Endothelial cell of umbilical vein (primary cell): Measurements from ENCODE around the gene HMBS. TPM values are rescaled to one million over a fixed set of nuclear protein-coding genes. Genes with fewer than 3 reads are reported as not detected.

Experiments
- BruUV-seq: library from RNA; stranded (reverse); fragments of 400-500 nt; replicated peaks from 2 replicates; lab custom pipeline; 2021; lab: Mats Ljungman, UMichigan
- CTCF ChIA-PET: fragments of 300-600, 350-600 bp; sonication (Branson Sonifier 250); formaldehyde crosslinking; loops from one replicate; lab custom pipeline; 2021; ENCODE audit warnings: antibody characterized with exemption, inconsistent platforms; lab: Charles Lee
- POLR2A ChIA-PET: fragments of 300-600, 350-600 bp; sonication (Branson Sonifier 250); formaldehyde crosslinking; loops from one replicate; lab custom pipeline; 2021; ENCODE audit warnings: antibody characterized with exemption, inconsistent platforms; lab: Charles Lee
- DNase-seq: peaks from one replicate; pipeline ENCODE4 v3.0.0-alpha.2; 2011; ENCODE audit warnings: low read depth, low spot score
- FAIRE-seq: peaks from 2 replicates; lab custom pipeline; 2011; peaks lifted over from hg19 to GRCh38; lab: Jason Lieb, UNC
- H2AFZ ChIP-seq: 2 replicates; pipeline ENCODE4 v1.6.0; 2012; ENCODE audit warnings: low read depth, low read length, control low read depth, inconsistent platforms
- H3K27ac ChIP-seq: 2 replicates; pipeline ENCODE4 v1.5.1; 2011; ENCODE audit warnings: low read depth, mild to moderate bottlenecking, control low read depth, low read length, moderate library complexity; ENCODE audit not compliant: insufficient read depth
- H3K27me3 ChIP-seq, 2 experiments: 2 replicates each; pipeline versions ENCODE4 v1.6.0 to v1.6.1; 2011; ENCODE audit warnings: low read length in 2 of 2, mixed read lengths in 1 of 2; ENCODE audit not compliant: control insufficient read depth in 2 of 2, insufficient read depth in 2 of 2
- H3K36me3 ChIP-seq, 2 experiments: 2 replicates in 1 of 2; 3 replicates in 1 of 2; pipeline ENCODE4 v1.5.1; 2011; ENCODE audit warnings: low read length in 2 of 2, mild to moderate bottlenecking in 1 of 2, moderate library complexity in 1 of 2; ENCODE audit not compliant: control insufficient read depth in 2 of 2, insufficient read depth in 2 of 2; ENCODE audit errors: extremely low read depth in 1 of 2
- H3K4me1 ChIP-seq: 3 replicates; pipeline ENCODE4 v1.5.1; 2011; ENCODE audit warnings: mild to moderate bottlenecking, low read length; ENCODE audit not compliant: control insufficient read depth, insufficient read depth; ENCODE audit errors: extremely low read depth
- H3K4me2 ChIP-seq: 2 replicates; pipeline ENCODE4 v1.6.1; 2011; ENCODE audit warnings: low read length, control low read depth, mixed read lengths; ENCODE audit not compliant: insufficient read depth
- H3K4me3 ChIP-seq, 3 experiments: fragments of 200-600 bp in 1 of 3; sonication (generic), shearing (Covaris generic) in 1 of 3; replicated peaks in 1 of 3; 2 replicates each; pipeline ENCODE4 v1.5.1; 2011 to 2016; ENCODE audit warnings: control low read depth in 3 of 3, low read length in 3 of 3, mild to moderate bottlenecking in 2 of 3, inconsistent platforms in 1 of 3, low read depth in 1 of 3, moderate library complexity in 1 of 3; ENCODE audit not compliant: insufficient read depth in 1 of 3
- H3K79me2 ChIP-seq: 2 replicates; pipeline ENCODE4 v1.6.0; 2012; ENCODE audit warnings: low read length, inconsistent platforms; ENCODE audit not compliant: control insufficient read depth, insufficient read depth
- H3K9ac ChIP-seq: replicated peaks from 2 replicates; pipeline ENCODE3; 2011; ENCODE audit warnings: low read length, control low read depth; ENCODE audit not compliant: insufficient read depth; ENCODE audit errors: extremely low read depth
- H3K9me1 ChIP-seq: replicated peaks from 3 replicates; pipeline ENCODE4 v1.6.0; 2011; ENCODE audit warnings: mild to moderate bottlenecking, low read length; ENCODE audit not compliant: control insufficient read depth, insufficient read depth; ENCODE audit errors: extremely low read depth
- H3K9me3 ChIP-seq: replicated peaks from 2 replicates; pipeline ENCODE4 v1.5.1; 2012; ENCODE audit warnings: low read length, inconsistent platforms; ENCODE audit not compliant: control insufficient read depth, insufficient read depth
- H4K20me1 ChIP-seq: replicated peaks from 2 replicates; pipeline ENCODE3; 2011; ENCODE audit warnings: mild to moderate bottlenecking, low read length; ENCODE audit not compliant: control insufficient read depth, insufficient read depth; ENCODE audit errors: extremely low read depth
- EZH2 ChIP-seq: IDR thresholded peaks from 2 replicates; pipeline ENCODE4 v1.6.1; 2012; ENCODE audit warnings: borderline replicate concordance, low read depth, mild to moderate bottlenecking, moderate library complexity, low read length, inconsistent platforms; ENCODE audit not compliant: severe bottlenecking
- FOS ChIP-seq: IDR thresholded peaks from 2 replicates; pipeline ENCODE4 v1.6.1; 2011; ENCODE audit warnings: mild to moderate bottlenecking, low read length, moderate library complexity, borderline replicate concordance; ENCODE audit not compliant: insufficient read depth
- GATA2 ChIP-seq: IDR thresholded peaks from 2 replicates; pipeline ENCODE4 v1.7.0; 2011; ENCODE audit warnings: low read depth, mild to moderate bottlenecking, moderate library complexity, mixed read lengths, low read length; ENCODE audit not compliant: insufficient read length, insufficient read depth
- JUN ChIP-seq: IDR thresholded peaks from 2 replicates; pipeline ENCODE4 v1.6.1; 2011; ENCODE audit warnings: borderline replicate concordance, low read depth; ENCODE audit not compliant: insufficient read length, insufficient read depth
- POLR2A ChIP-seq: IDR thresholded peaks from 2 replicates; pipeline ENCODE4 v1.6.1; 2012; ENCODE audit warnings: low read depth, mild to moderate bottlenecking, control low read depth, low read length
- POLR2AphosphoS5 ChIP-seq: IDR thresholded peaks from 2 replicates; pipeline ENCODE4 v1.6.1; 2012; ENCODE audit warnings: low read depth, mild to moderate bottlenecking, control low read depth, low read length, moderate library complexity; ENCODE audit not compliant: insufficient read depth
- dilution Hi-C: fragments of 300-500 bp; cut with MboI; formaldehyde crosslinking; loops from one replicate; pipeline ENCODE4 v1.15.0; 2019; ENCODE audit warnings: low sequenced_read_pairs; ENCODE audit not compliant: extremely low pct_ligation_motif_present
- intact Hi-C: fragments of 100-400 bp; cut with micrococcal nuclease; formaldehyde crosslinking; loops from one replicate; pipeline ENCODE4 v1.10.0; 2022
- polyA plus RNA-seq, 4 experiments: library from polyadenylated mRNA; depleted of rRNA in 3 of 4; stranded (reverse) in 3 of 4; unstranded in 1 of 4; fragments of >200 nt; gene quantifications; 2 replicates each; pipeline versions ENCODE4 v1.2.1 to v1.2.3, GENCODE V29; 2011 to 2012; ENCODE audit warnings: missing spikeins in 1 of 4
- total RNA-seq: library from RNA; stranded (reverse); gene quantifications from 2 replicates; pipeline ENCODE4 v1.2.3, GENCODE V29; 2021

The HMBS gene
- total and polyA plus RNA-seq, 2 donors (not counting 3 experiments of a cell fraction or from before 2014, with no cell fraction given), result 13.5 to 24.8 TPM

- Histone ChIP-seq H3K4me1 (peaks cover 27% of the 10 kb centered on the region), H3K9me3 (no peaks in the 10 kb centered on the region), H4K20me1 (peaks cover 2% of the 10 kb centered on the region), H2AFZ (no peak overlapping the region), H3K4me2 (no peak overlapping the region), H3K27me3 (no peaks in the 10 kb centered on the region), H3K9me1 (no peaks in the 10 kb centered on the region), H3K79me2 (peaks cover 29% of the 10 kb centered on the region), H3K27ac (no peak overlapping the region), H3K9ac (no peak overlapping the region), H3K4me3 (no peak overlapping the region), H3K36me3 (peaks cover 2 to 3% of the 10 kb centered on the region in 2 experiments)
- DNase-seq (no peak), FAIRE-seq (no peak)
- POLR2A ChIA-PET, result no interaction called here
- intact Hi-C loops (loop anchor here (5.0 kb wide), 1 partner anchor 177 kb away; no protein-coding TSS in a partner anchor), dilution Hi-C loops (no loop called here)
- no TSS peak for BruUV-seq
- TF ChIP-seq JUN (no peak), POLR2AphosphoS5 (no peak), GATA2 (no peak), EZH2 (no peak), FOS (no peak), POLR2A (no peak)
- CTCF ChIA-PET, result no interaction called here
Observed at GRCh38 chr11:119089319-119089718, 4.6 kb downstream of the HMBS start.

GRCh38 chr11:119091178-119091577 lies 6.5 kb downstream of the HMBS start:
- peaks cover 2% of the 10 kb centered on the region for H4K20me1 ChIP-seq
- CTCF ChIA-PET, result interaction anchor here (1.8 kb wide), 1 partner anchor 23 kb away, joined by 3 read pairs; the partner anchor contains the start of gene VPS11
- H3K36me3 ChIP-seq, result peaks cover 2 to 3% of the 10 kb centered on the region in 2 experiments
- no peak overlapping the region for H3K4me2 ChIP-seq
- no peaks in the 10 kb centered on the region for H3K9me3 ChIP-seq
- no peak for FAIRE-seq
- no peak for DNase-seq
- no peaks in the 10 kb centered on the region for H3K9me1 ChIP-seq
- no peaks in the 10 kb centered on the region for H3K27me3 ChIP-seq
- no peak overlapping the region for H3K4me3 ChIP-seq
- no peak for TF ChIP-seq FOS
- TF ChIP-seq GATA2, result no peak
- TF ChIP-seq POLR2AphosphoS5, result no peak
- no peak for TF ChIP-seq JUN
- TF ChIP-seq POLR2A, result peak; percentile 55
- no peak overlapping the region for H3K27ac ChIP-seq
- dilution Hi-C loops, result no loop called here
- peaks cover 33% of the 10 kb centered on the region for H3K79me2 ChIP-seq
- no peak overlapping the region for H2AFZ ChIP-seq
- intact Hi-C loops, result no loop called here
- POLR2A ChIA-PET, result interaction anchor here (0.8 kb wide), 1 partner anchor 11 kb away, joined by 3 read pairs; no protein-coding TSS in a partner anchor
- peaks cover 21% of the 10 kb centered on the region for H3K4me1 ChIP-seq
- no peak overlapping the region for H3K9ac ChIP-seq
- no TSS peak for BruUV-seq
